Astrocyte (in vitro differentiated cells and primary cell): ENCODE measurements around the gene NTSR1.

ENCODE experiments used
- CTCF ChIP-seq: IDR thresholded peaks from 2 replicates; pipeline ENCODE4 v1.5.1; 2011; ENCODE audit warnings: low read depth, mild to moderate bottlenecking, inconsistent platforms, low read length, moderate library complexity; ENCODE audit not compliant: insufficient read depth
- EZH2 ChIP-seq: IDR thresholded peaks from 2 replicates; pipeline ENCODE4 v1.6.1; 2012; ENCODE audit warnings: mild to moderate bottlenecking, low read length, inconsistent platforms; ENCODE audit not compliant: insufficient read depth

GRCh38 chr20:62793757-62794006, 85.0 kb downstream of the NTSR1 start:
- TF ChIP-seq EZH2 (no peak), CTCF (no peak)
